Naive thymus-derived CD4-positive, alpha-beta T cell (primary cell): ENCODE data around the gene STOML3. TPM values are rescaled to one million over a fixed set of nuclear protein-coding genes. Genes with fewer than 3 reads are reported as not detected.

ENCODE experiments used
- ATAC-seq: fragments of 150-1000 bp; cut with Tn5 transposase; 2 replicates; pipeline ENCODE4 v1.10.0; 2021; ENCODE audit warnings: mild to moderate bottlenecking, moderate library complexity
- CTCF ChIA-PET: fragments of 350-600 bp; sonication (Branson Sonifier 250); formaldehyde crosslinking; loops from one replicate; lab custom pipeline; 2021; ENCODE audit warnings: antibody characterized with exemption; lab: Charles Lee
- POLR2A ChIA-PET: fragments of 350-600 bp; sonication (Branson Sonifier 250); formaldehyde crosslinking; loops from one replicate; lab custom pipeline; 2021; ENCODE audit warnings: antibody characterized with exemption, inconsistent platforms; lab: Charles Lee
- DNase-seq, 9 donors: peaks; one replicate each; pipeline versions ENCODE4 v3.0.0 to v3.0.0-alpha.2; 2020 to 2022; ENCODE audit warnings: mixed read lengths in 1 of 9
- H3K27ac ChIP-seq: one replicate; pipeline ENCODE4 v1.7.0; 2013; ENCODE audit warnings: mild to moderate bottlenecking, low read depth, low read length, moderate library complexity
- H3K27me3 ChIP-seq, 2 donors: one replicate each; pipeline ENCODE4 v1.7.0; 2013; ENCODE audit warnings: low read length in 2 of 2, mild to moderate bottlenecking in 2 of 2, moderate library complexity in 2 of 2; ENCODE audit not compliant: control insufficient read depth in 2 of 2, insufficient read depth in 2 of 2
- H3K36me3 ChIP-seq, 3 experiments: 1 replicate in 2 of 3; 2 replicates in 1 of 3; pipeline ENCODE4 v1.7.0; 2013; ENCODE audit warnings: low read length in 3 of 3, mild to moderate bottlenecking in 3 of 3, moderate library complexity in 1 of 3; ENCODE audit not compliant: insufficient read depth in 3 of 3, control insufficient read depth in 2 of 3
- H3K4me1 ChIP-seq, 2 donors: one replicate each; pipeline ENCODE4 v1.7.0; 2013; ENCODE audit warnings: low read length in 2 of 2, mild to moderate bottlenecking in 2 of 2, moderate library complexity in 1 of 2; ENCODE audit not compliant: control insufficient read depth in 2 of 2, insufficient read depth in 2 of 2
- H3K4me3 ChIP-seq: 2 replicates; pipeline ENCODE4 v1.7.0; 2013; ENCODE audit warnings: mild to moderate bottlenecking, low read length
- H3K9me3 ChIP-seq, 3 experiments: 1 replicate in 2 of 3; 2 replicates in 1 of 3; pipeline ENCODE4 v1.7.0; 2013; ENCODE audit warnings: low read length in 3 of 3; ENCODE audit not compliant: control insufficient read depth in 2 of 3
- H3K27ac Mint-ChIP-seq, 9 donors: one replicate each; pipeline ENCODE4 v1.8.0; 2020 to 2022; ENCODE audit warnings: mixed read lengths in 9 of 9, mild to moderate bottlenecking in 8 of 9, moderate library complexity in 5 of 9, inconsistent platforms in 2 of 9
- H3K27me3 Mint-ChIP-seq, 5 donors: one replicate each; pipeline ENCODE4 v1.8.0; 2021 to 2022; ENCODE audit warnings: mixed read lengths in 5 of 5, mild to moderate bottlenecking in 1 of 5
- H3K36me3 Mint-ChIP-seq, 5 donors: one replicate each; pipeline ENCODE4 v1.8.0; 2020 to 2022; ENCODE audit warnings: mixed read lengths in 5 of 5, mild to moderate bottlenecking in 3 of 5, inconsistent platforms in 1 of 5
- H3K4me1 Mint-ChIP-seq, 7 donors: one replicate each; pipeline ENCODE4 v1.8.0; 2020 to 2022; ENCODE audit warnings: mixed read lengths in 7 of 7, mild to moderate bottlenecking in 3 of 7, inconsistent platforms in 1 of 7
- H3K4me3 Mint-ChIP-seq, 10 donors: one replicate each; pipeline ENCODE4 v1.8.0; 2020 to 2022; ENCODE audit warnings: mild to moderate bottlenecking in 10 of 10, mixed read lengths in 10 of 10, moderate library complexity in 6 of 10, inconsistent platforms in 2 of 10
- H3K9me3 Mint-ChIP-seq, 11 donors: one replicate each; pipeline ENCODE4 v1.8.0; 2020 to 2022; ENCODE audit warnings: mixed read lengths in 11 of 11, mild to moderate bottlenecking in 4 of 11, inconsistent platforms in 1 of 11, moderate library complexity in 1 of 11
- intact Hi-C, 2 donors: fragments of 100-400 bp; cut with micrococcal nuclease; formaldehyde crosslinking; loops; one replicate each; pipeline ENCODE4 v1.15.1; 2023
- polyA plus RNA-seq, 2 donors: library from polyadenylated mRNA; unstranded; fragments of 300-500 nt; fragmentation: Illumina TruSeq; gene quantifications; one replicate each; pipeline ENCODE4 v1.2.3, GENCODE V29; 2021
- total RNA-seq, 6 experiments: library from RNA in 5 of 6; stranded (reverse) in 5 of 6; gene quantifications; 1 replicate in 5 of 6; 2 replicates in 1 of 6; pipeline ENCODE4 v1.2.3 and lab custom pipeline; 2021 to 2026

The STOML3 gene
- total and polyA plus RNA-seq, 7 experiments from 2014 or later: not detected

GRCh38 chr13:39037410-39037879 lies 46.8 kb upstream of the STOML3 start:
- intact Hi-C loops: loop anchor here (1.0 to 10.0 kb wide), 7 partner anchors 620 to 1887 kb away; partner anchors contain the start of genes MRPS31 (in 2 of the 2), COG6 (in 1 of the 2) and UFM1 (in 1 of the 2)
- ChIA-PET POLR2A (interaction anchor here (0.8 to 3.0 kb wide), 6 partner anchors 10 to 1978 kb away, joined by 3 to 14 read pairs (median 5); partner anchors contain the start of genes SUPT20H and UFM1), CTCF (no interaction called here)
- Mint-ChIP-seq H3K4me1 (peaks cover 38 to 76% (median 63%) of the 10 kb centered on the region in 7 donors), H3K27ac (peak overlapping the region; percentile 71 to 97 (median 95)), H3K4me3 (peak overlapping the region; percentile 92 to 99 (median 96)), H3K27me3 (no peaks in the 10 kb centered on the region), H3K9me3 (no peaks in the 10 kb centered on the region), H3K36me3 (peaks cover 0 to 6% (median 0%) of the 10 kb centered on the region in 5 donors)
- no peaks in the 10 kb centered on the region for H3K27me3 ChIP-seq
- H3K4me1 ChIP-seq: peaks cover 7 to 28% of the 10 kb centered on the region in 2 donors
- ATAC-seq (peak; percentile 11), DNase-seq (no peak)
- no peaks in the 10 kb centered on the region for H3K9me3 ChIP-seq
- H3K36me3 ChIP-seq: peaks cover 0 to 12% (median 0%) of the 10 kb centered on the region in 3 experiments
- H3K4me3 ChIP-seq: peak overlapping the region; percentile 95
- peak overlapping the region; percentile 82 for H3K27ac ChIP-seq

DNA sequence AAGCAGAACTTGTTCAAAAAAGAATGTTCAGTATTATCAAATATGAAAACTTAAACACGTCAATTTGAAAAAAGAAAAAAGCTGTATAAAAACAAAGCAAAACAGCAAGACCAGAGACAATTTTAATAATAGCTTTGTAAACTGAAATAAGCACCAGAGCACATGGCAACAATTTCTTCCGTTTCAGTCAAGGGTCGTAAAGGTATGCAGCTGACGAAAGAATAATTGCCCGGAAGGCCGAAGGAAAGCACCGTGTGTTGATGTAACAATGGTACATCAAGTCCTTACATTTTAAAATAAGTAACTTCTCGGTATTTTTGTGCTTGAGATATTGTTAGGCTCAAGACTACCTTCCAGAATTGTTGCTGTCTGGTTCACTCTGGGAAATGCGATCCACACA lies 45.6 kb upstream of the STOML3 start:
- ATAC-seq: no peak
- Histone ChIP-seq H3K9me3 (no peaks in the 10 kb centered on the region), H3K4me3 (peak overlapping the region; percentile 95), H3K27ac (peak overlapping the region; percentile 82), H3K27me3 (no peaks in the 10 kb centered on the region), H3K4me1 (peaks cover 7 to 28% of the 10 kb centered on the region in 2 donors), H3K36me3 (peaks cover 0 to 12% (median 0%) of the 10 kb centered on the region in 3 experiments)
- intact Hi-C loops: loop anchor here (5.0 to 10.0 kb wide), 6 partner anchors 621 to 1889 kb away; partner anchors contain the start of genes MRPS31 (in 2 of the 2) and COG6 (in 1 of the 2)
- H3K27me3 Mint-ChIP-seq: no peaks in the 10 kb centered on the region
- ChIA-PET CTCF (interaction anchor here (0.6 to 0.7 kb wide), 2 partner anchors 23 to 580 kb away, joined by 3 read pairs; no protein-coding TSS in a partner anchor), POLR2A (interaction anchor here (2.4 to 3.0 kb wide), 2 partner anchors 11 to 687 kb away, joined by 9 to 14 read pairs; partner anchors contain the start of gene UFM1)
- peak overlapping the region; percentile 10 to 97 (median 92) for H3K27ac Mint-ChIP-seq
- H3K4me1 Mint-ChIP-seq: peaks cover 42 to 78% (median 73%) of the 10 kb centered on the region in 7 donors
- H3K9me3 Mint-ChIP-seq: no peaks in the 10 kb centered on the region
- peak in 2 of 9 donors; percentile 11 to 12 for DNase-seq
- H3K36me3 Mint-ChIP-seq: peaks cover 0 to 7% (median 0%) of the 10 kb centered on the region in 5 donors
- peak overlapping the region; percentile 85 to 99 (median 96) for H3K4me3 Mint-ChIP-seq

DNA sequence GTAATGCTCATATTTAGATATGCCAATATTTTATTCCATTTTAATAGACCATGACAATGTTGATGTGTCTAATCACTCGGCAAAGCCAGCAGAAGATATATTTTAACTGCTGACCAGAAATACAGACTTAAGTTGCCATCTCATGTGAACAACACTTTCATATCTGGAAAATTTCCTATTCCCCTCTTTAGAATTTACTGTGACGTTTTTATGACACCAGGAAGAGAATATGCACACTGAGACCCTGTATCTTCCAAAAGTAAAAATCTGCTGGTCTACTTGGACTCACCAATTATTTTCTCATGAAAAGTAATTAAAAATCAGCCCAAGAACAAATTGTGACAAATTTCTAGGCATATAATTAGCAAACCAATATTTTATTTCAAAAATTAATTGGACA lies 45.2 kb upstream of the STOML3 start:
- peaks cover 7 to 28% of the 10 kb centered on the region in 2 donors for H3K4me1 ChIP-seq
- CTCF ChIA-PET: interaction anchor here (0.6 to 0.7 kb wide), 2 partner anchors 22 to 620 kb away, joined by 3 read pairs; no protein-coding TSS in a partner anchor
- H3K27ac ChIP-seq: peak overlapping the region; percentile 82

GRCh38 chr13:39035204-39035603 lies 44.6 kb upstream of the STOML3 start:
- H3K4me1 Mint-ChIP-seq: peaks cover 38 to 71% (median 65%) of the 10 kb centered on the region in 7 donors
- Histone ChIP-seq H3K27me3 (no peaks in the 10 kb centered on the region), H3K4me3 (peak overlapping the region; percentile 95), H3K4me1 (peaks cover 7 to 28% of the 10 kb centered on the region in 2 donors), H3K9me3 (no peaks in the 10 kb centered on the region), H3K36me3 (peaks cover 0 to 12% (median 0%) of the 10 kb centered on the region in 3 experiments), H3K27ac (no peak overlapping the region)
- ChIA-PET CTCF (interaction anchor here (0.7 kb wide), 1 partner anchor 621 kb away, joined by 3 read pairs; no protein-coding TSS in a partner anchor), POLR2A (no interaction called here)
- peaks cover 0 to 5% (median 0%) of the 10 kb centered on the region in 5 donors for H3K36me3 Mint-ChIP-seq
- H3K27ac Mint-ChIP-seq: peak overlapping the region in 7 of 9 donors; percentile 11 to 97 (median 92)
- ATAC-seq: no peak
- no peaks in the 10 kb centered on the region for H3K9me3 Mint-ChIP-seq
- H3K27me3 Mint-ChIP-seq: no peaks in the 10 kb centered on the region
- no peak for DNase-seq
- intact Hi-C loops: loop anchor here (5.0 to 10.0 kb wide), 6 partner anchors 622 to 1890 kb away; partner anchors contain the start of genes MRPS31 (in 2 of the 2) and COG6 (in 1 of the 2)
- peak overlapping the region; percentile 85 to 99 (median 96) for H3K4me3 Mint-ChIP-seq

More for the DNA sequence above, 45.2 kb upstream of the STOML3 start:
- H3K36me3 Mint-ChIP-seq: peaks cover 0 to 6% (median 0%) of the 10 kb centered on the region in 5 donors
- peak overlapping the region; percentile 95 for H3K4me3 ChIP-seq
- intact Hi-C loops: loop anchor here (5.0 to 10.0 kb wide), 6 partner anchors 622 to 1889 kb away; partner anchors contain the start of genes MRPS31 (in 2 of the 2) and COG6 (in 1 of the 2)
- no peaks in the 10 kb centered on the region for H3K27me3 ChIP-seq
- ATAC-seq (no peak), DNase-seq (no peak)
- peaks cover 41 to 77% (median 71%) of the 10 kb centered on the region in 7 donors for H3K4me1 Mint-ChIP-seq
- H3K9me3 ChIP-seq: no peaks in the 10 kb centered on the region
- H3K4me3 Mint-ChIP-seq: peak overlapping the region; percentile 85 to 99 (median 96)
- H3K27me3 Mint-ChIP-seq: no peaks in the 10 kb centered on the region
- no peaks in the 10 kb centered on the region for H3K9me3 Mint-ChIP-seq
- POLR2A ChIA-PET: no interaction called here
- peaks cover 0 to 12% (median 0%) of the 10 kb centered on the region in 3 experiments for H3K36me3 ChIP-seq
- H3K27ac Mint-ChIP-seq: peak overlapping the region in 8 of 9 donors; percentile 10 to 97 (median 92)

- Histone ChIP-seq H3K4me1 (peaks cover 7 to 22% of the 10 kb centered on the region in 2 donors), H3K4me3 (no peak overlapping the region), H3K27me3 (no peaks in the 10 kb centered on the region), H3K27ac (no peak overlapping the region), H3K9me3 (no peaks in the 10 kb centered on the region), H3K36me3 (peaks cover 0 to 12% (median 0%) of the 10 kb centered on the region in 3 experiments)
- H3K27ac Mint-ChIP-seq: peak overlapping the region in 2 of 9 donors; percentile 55 to 97
- CTCF ChIA-PET: no interaction called here
- DNase-seq: no peak
- H3K27me3 Mint-ChIP-seq: no peaks in the 10 kb centered on the region
- peak overlapping the region in 7 of 10 donors; percentile 13 to 99 (median 36) for H3K4me3 Mint-ChIP-seq
- H3K9me3 Mint-ChIP-seq: no peaks in the 10 kb centered on the region
- no peak for ATAC-seq
- H3K4me1 Mint-ChIP-seq: peaks cover 38 to 70% (median 57%) of the 10 kb centered on the region in 7 donors
- intact Hi-C loops: loop anchor here (10.0 kb wide), 2 partner anchors 1741 to 1891 kb away; partner anchors contain the start of gene MRPS31 (in 1 of the 2)
- H3K36me3 Mint-ChIP-seq: peaks cover 0 to 5% (median 0%) of the 10 kb centered on the region in 5 donors
- POLR2A ChIA-PET: no interaction called here
These were observed 43.5 kb upstream of the STOML3 start for GRCh38 chr13:39034085-39034484.

GRCh38 chr13:39032150-39032549 lies 41.5 kb upstream of the STOML3 start:
- no peak for ATAC-seq
- Histone ChIP-seq H3K9me3 (no peaks in the 10 kb centered on the region), H3K27me3 (no peaks in the 10 kb centered on the region), H3K4me3 (no peak overlapping the region), H3K27ac (no peak overlapping the region), H3K36me3 (peaks cover 0 to 5% (median 0%) of the 10 kb centered on the region in 3 experiments), H3K4me1 (peaks cover 7 to 19% of the 10 kb centered on the region in 2 donors)
- Mint-ChIP-seq H3K9me3 (no peaks in the 10 kb centered on the region), H3K27ac (peak overlapping the region in 4 of 9 donors; percentile 11 to 39 (median 16)), H3K36me3 (peaks cover 0 to 10% (median 4%) of the 10 kb centered on the region in 5 donors), H3K4me3 (peak overlapping the region in 2 of 10 donors; percentile 20 to 27), H3K27me3 (no peaks in the 10 kb centered on the region), H3K4me1 (peaks cover 37 to 61% (median 51%) of the 10 kb centered on the region in 7 donors)
- ChIA-PET CTCF (no interaction called here), POLR2A (no interaction called here)
- intact Hi-C loops: loop anchor here (10.0 kb wide), 2 partner anchors 1743 to 1893 kb away; partner anchors contain the start of gene MRPS31 (in 1 of the 2)
- no peak for DNase-seq
